ENCODE measurements around the gene OSTF1. TPM values are rescaled to one million over a fixed set of nuclear protein-coding genes. Genes with fewer than 3 reads are reported as not detected.

The OSTF1 gene
- total RNA-seq, 1 experiment from 2014 or later = 7.0 TPM

DNA sequence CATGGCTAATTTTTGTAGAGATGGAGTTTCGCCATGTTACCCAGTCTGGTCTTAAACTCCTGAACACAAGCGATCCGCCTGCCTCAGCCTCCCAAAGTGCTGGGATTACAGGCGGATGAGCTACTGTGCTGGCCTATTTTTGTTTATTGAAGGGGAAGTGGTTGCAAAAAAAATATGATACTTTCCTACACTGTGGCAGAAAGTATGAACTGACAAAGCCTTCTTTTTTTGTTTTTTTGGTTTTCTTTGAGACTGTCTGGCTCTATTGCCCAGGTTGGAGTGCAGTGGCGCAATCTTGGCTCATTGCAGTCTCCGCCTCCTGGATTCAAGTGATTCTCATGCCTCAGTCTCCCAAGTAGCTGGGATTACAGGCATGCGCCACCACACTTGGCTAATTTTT, 50.9 kb downstream of the OSTF1 start:
- H3K36me3 ChIP-seq (ENCODE audit: control insufficient read depth, insufficient read depth, low read length) = no peaks in the 10 kb centered on the region
- TF ChIP-seq, protein P1, sequence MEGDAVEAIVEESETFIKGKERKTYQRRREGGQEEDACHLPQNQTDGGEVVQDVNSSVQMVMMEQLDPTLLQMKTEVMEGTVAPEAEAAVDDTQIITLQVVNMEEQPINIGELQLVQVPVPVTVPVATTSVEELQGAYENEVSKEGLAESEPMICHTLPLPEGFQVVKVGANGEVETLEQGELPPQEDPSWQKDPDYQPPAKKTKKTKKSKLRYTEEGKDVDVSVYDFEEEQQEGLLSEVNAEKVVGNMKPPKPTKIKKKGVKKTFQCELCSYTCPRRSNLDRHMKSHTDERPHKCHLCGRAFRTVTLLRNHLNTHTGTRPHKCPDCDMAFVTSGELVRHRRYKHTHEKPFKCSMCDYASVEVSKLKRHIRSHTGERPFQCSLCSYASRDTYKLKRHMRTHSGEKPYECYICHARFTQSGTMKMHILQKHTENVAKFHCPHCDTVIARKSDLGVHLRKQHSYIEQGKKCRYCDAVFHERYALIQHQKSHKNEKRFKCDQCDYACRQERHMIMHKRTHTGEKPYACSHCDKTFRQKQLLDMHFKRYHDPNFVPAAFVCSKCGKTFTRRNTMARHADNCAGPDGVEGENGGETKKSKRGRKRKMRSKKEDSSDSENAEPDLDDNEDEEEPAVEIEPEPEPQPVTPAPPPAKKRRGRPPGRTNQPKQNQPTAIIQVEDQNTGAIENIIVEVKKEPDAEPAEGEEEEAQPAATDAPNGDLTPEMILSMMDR (IDR thresholded peaks at IDR 0.05; ENCODE audit: insufficient read depth in 1 of 2, low read depth in 1 of 2, low read length in 1 of 2, severe bottlenecking in 1 of 2, unreplicated experiment in 1 of 2) = no peak
- H3K27me3 ChIP-seq (replicated peaks; ENCODE audit: control insufficient read depth, insufficient read depth, low read length) = no peaks in the 10 kb centered on the region
- no peak for DNase-seq
- no peak overlapping the region for H3K27ac Mint-ChIP-seq (ENCODE audit: unreplicated experiment)
- H3K36me3 Mint-ChIP-seq (ENCODE audit: insufficient read depth, unreplicated experiment) = no peaks in the 10 kb centered on the region
- H3K27me3 Mint-ChIP-seq (ENCODE audit: insufficient read depth, unreplicated experiment) = no peaks in the 10 kb centered on the region
- H3K9me3 Mint-ChIP-seq (ENCODE audit: unreplicated experiment) = no peaks in the 10 kb centered on the region
- no TSS peak for BruUV-seq (replicated peaks)
- H3K4me1 ChIP-seq = no peaks in the 10 kb centered on the region
- H3K4me3 Mint-ChIP-seq (ENCODE audit: unreplicated experiment) = no peak overlapping the region
- no peak overlapping the region for H3K4me3 ChIP-seq (ENCODE audit: low read depth, low read length)
- H3K4me1 Mint-ChIP-seq (ENCODE audit: low read depth, unreplicated experiment) = no peaks in the 10 kb centered on the region
- no peaks in the 10 kb centered on the region for H3K9me3 ChIP-seq
- CTCF ChIA-PET = no interaction called here
- intact Hi-C loops (cut with micrococcal nuclease; ENCODE audit: unreplicated experiment) = no loop called here
- POLR2A ChIA-PET = no interaction called here

DNA sequence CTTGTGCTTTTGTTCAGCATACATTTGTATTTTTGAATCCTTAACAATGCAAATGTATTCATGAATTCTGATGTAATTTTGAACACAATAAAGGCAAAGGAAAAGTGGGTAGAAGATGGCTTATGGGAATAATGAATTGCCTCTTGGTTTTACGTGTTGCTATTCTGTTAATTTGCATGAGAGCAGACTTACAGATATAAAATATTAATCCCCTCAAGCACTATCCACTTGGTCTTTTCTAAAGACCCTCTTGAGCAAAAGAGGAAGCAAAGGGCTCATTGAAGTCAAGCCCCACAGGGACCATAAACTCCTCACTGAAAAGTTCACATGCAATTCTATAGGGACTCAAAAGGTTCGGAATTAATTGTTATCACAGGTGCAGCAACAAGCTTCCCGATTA, 51.9 kb downstream of the OSTF1 start:
- POLR2A ChIA-PET = no interaction called here
- intact Hi-C loops (cut with micrococcal nuclease; ENCODE audit: unreplicated experiment) = no loop called here
- H3K4me3 Mint-ChIP-seq (ENCODE audit: unreplicated experiment) = no peak overlapping the region

DNA sequence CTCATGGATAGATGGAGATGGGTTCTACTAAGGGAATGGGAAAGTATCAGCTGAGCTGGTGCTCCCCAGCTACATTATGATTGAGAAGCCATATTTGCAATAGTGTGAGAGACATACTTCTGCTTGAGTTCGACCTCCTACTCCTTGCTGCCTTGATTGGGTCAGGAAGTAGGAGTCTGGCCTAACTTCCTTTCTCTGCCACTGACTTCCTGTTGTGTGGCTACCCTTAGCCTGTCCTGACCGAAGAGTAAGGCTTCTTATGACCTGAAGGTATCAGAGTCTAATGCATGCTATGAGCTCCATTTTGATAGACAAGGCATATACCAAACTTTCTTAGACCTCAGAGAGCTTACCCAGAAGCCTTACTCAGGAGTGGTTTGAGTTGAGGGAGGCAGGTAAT, 53.9 kb downstream of the OSTF1 start:
- H3K27me3 Mint-ChIP-seq (ENCODE audit: insufficient read depth, unreplicated experiment) = no peaks in the 10 kb centered on the region
- no peak for DNase-seq

More for the DNA sequence above, 51.9 kb downstream of the OSTF1 start:
- TF ChIP-seq, protein P1 (IDR thresholded peaks at IDR 0.05; ENCODE audit: insufficient read depth in 1 of 2, low read depth in 1 of 2, low read length in 1 of 2, severe bottlenecking in 1 of 2, unreplicated experiment in 1 of 2) = no peak
- no peaks in the 10 kb centered on the region for H3K27me3 Mint-ChIP-seq (ENCODE audit: insufficient read depth, unreplicated experiment)
- H3K27ac Mint-ChIP-seq (ENCODE audit: unreplicated experiment) = no peak overlapping the region
- Histone ChIP-seq H3K4me1 (no peaks in the 10 kb centered on the region), H3K4me3 (ENCODE audit: low read depth, low read length) (no peak overlapping the region), H3K9me3 (no peaks in the 10 kb centered on the region), H3K27me3 (replicated peaks; ENCODE audit: control insufficient read depth, insufficient read depth, low read length) (no peaks in the 10 kb centered on the region), H3K36me3 (ENCODE audit: control insufficient read depth, insufficient read depth, low read length) (no peaks in the 10 kb centered on the region)
- no peaks in the 10 kb centered on the region for H3K4me1 Mint-ChIP-seq (ENCODE audit: low read depth, unreplicated experiment)
- peaks cover 8% of the 10 kb centered on the region for H3K9me3 Mint-ChIP-seq (ENCODE audit: unreplicated experiment)
- CTCF ChIA-PET = no interaction called here
- no peaks in the 10 kb centered on the region for H3K36me3 Mint-ChIP-seq (ENCODE audit: insufficient read depth, unreplicated experiment)
- BruUV-seq (replicated peaks) = no TSS peak
- DNase-seq = no peak

More for the DNA sequence above, 53.9 kb downstream of the OSTF1 start:
- intact Hi-C loops (cut with micrococcal nuclease; ENCODE audit: unreplicated experiment) = no loop called here
- no peak overlapping the region for H3K4me3 ChIP-seq (ENCODE audit: low read depth, low read length)
- no peaks in the 10 kb centered on the region for H3K27me3 ChIP-seq (replicated peaks; ENCODE audit: control insufficient read depth, insufficient read depth, low read length)
- H3K27ac Mint-ChIP-seq (ENCODE audit: unreplicated experiment) = no peak overlapping the region
- H3K9me3 ChIP-seq = no peaks in the 10 kb centered on the region
- H3K4me1 ChIP-seq = no peaks in the 10 kb centered on the region
- BruUV-seq (replicated peaks) = no TSS peak
- no peaks in the 10 kb centered on the region for H3K4me1 Mint-ChIP-seq (ENCODE audit: low read depth, unreplicated experiment)
- TF ChIP-seq, protein P1 (IDR thresholded peaks at IDR 0.05; ENCODE audit: insufficient read depth in 1 of 2, low read depth in 1 of 2, low read length in 1 of 2, severe bottlenecking in 1 of 2, unreplicated experiment in 1 of 2) = no peak
- CTCF ChIA-PET = no interaction called here
- POLR2A ChIA-PET = no interaction called here
- no peaks in the 10 kb centered on the region for H3K36me3 Mint-ChIP-seq (ENCODE audit: insufficient read depth, unreplicated experiment)
- H3K36me3 ChIP-seq (ENCODE audit: control insufficient read depth, insufficient read depth, low read length) = no peaks in the 10 kb centered on the region
- H3K9me3 Mint-ChIP-seq (ENCODE audit: unreplicated experiment) = peaks cover 8% of the 10 kb centered on the region
- no peak overlapping the region for H3K4me3 Mint-ChIP-seq (ENCODE audit: unreplicated experiment)
